ENCODE results near the gene TIGD4.

TIGD4 gene

GRCh38 chr4:152727784-152728183 lies 51.7 kb downstream of the TIGD4 start:
- no peak for DNase-seq (ENCODE audit: low spot score)
- FAIRE-seq = no peak

GRCh38 chr4:152724494-152724893 lies 55.0 kb downstream of the TIGD4 start:
- DNase-seq (ENCODE audit: low spot score) (no peak), FAIRE-seq (no peak)

GRCh38 chr4:152723236-152723635 lies 56.3 kb downstream of the TIGD4 start:
- FAIRE-seq (no peak), DNase-seq (ENCODE audit: low spot score) (no peak)

DNA sequence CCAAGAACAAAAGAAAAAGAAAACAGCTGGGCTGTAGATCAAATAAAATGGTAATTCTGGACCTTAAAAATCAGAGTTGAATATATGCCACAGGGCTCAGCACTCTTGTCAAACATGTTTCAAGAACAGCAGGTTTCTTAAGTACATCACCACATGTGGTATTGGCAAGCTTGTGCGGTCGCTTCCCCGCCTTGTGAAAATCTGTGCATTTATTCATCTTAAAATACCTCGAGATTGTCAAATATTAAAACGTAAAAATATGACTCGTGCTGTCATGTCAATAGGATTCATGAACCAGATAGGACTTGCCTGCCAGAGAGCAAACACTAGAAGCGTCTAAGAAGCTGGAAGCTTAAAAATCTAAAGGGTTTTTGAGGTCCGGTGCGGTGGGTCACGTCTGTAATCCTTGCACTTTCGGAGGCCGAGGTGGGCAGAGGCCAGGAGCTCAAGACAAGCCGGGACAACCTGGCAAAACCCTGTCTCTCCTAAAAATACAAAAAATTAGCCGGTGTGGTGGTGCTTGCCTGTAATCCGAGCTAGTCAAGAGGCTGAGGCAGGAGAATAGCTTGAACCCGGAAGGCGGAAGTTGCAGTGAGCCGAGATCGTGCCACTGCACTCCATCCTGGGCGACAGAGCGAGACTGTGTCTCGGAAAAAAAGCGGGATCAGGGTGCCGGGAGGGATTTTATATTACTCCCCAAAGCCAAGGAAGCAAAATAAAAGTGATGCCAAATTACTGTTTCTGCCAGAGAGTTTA lies 59.6 kb downstream of the TIGD4 start:
- FAIRE-seq (no peak), DNase-seq (ENCODE audit: low spot score) (no peak)
